Measurements from ENCODE around the gene SPTBN1.

The SPTBN1 gene

GRCh38 chr2:54636415-54637139, 180.4 kb downstream of the SPTBN1 start:
- no peak for DNase-seq

- no peak for DNase-seq
These were observed 182.0 kb downstream of the SPTBN1 start for GRCh38 chr2:54638103-54638502.

- DNase-seq = no peak
These were observed 182.7 kb downstream of the SPTBN1 start for GRCh38 chr2:54638774-54639187.

GRCh38 chr2:54639609-54640008, 183.5 kb downstream of the SPTBN1 start:
- DNase-seq = no peak

DNA sequence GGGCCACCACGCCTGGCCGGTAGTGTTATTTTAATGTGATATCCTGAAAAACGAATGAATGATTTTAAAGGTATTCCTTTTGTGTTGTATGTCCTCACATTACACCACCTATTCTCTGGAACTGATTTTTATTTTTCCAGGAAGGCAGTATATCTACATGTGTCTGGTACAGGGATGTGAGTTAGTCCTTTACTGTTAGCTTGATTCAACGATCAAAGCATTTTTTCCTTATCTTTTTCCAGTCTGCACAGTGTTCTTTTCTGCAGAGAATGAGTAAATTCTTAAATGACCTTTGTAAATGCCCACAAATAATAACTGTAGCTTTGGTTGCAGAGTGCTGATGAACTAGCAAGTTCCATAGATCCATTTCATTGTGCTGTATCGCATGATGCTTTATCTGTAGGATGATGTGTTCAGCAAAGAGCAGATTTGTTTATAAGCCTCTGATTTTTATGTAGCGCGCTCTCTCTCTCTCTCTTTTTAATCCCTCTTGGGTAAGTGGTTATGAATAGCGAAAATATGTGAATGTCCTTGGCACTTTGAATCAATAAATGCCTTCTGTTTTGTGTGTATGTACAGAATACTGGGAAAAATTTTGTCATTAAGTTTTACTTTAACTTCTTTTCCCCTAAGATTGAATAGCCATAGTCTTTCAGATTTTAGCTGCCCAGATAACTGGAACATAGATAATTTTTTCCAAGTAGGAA, 184.9 kb downstream of the SPTBN1 start:
- no peak for DNase-seq

DNA sequence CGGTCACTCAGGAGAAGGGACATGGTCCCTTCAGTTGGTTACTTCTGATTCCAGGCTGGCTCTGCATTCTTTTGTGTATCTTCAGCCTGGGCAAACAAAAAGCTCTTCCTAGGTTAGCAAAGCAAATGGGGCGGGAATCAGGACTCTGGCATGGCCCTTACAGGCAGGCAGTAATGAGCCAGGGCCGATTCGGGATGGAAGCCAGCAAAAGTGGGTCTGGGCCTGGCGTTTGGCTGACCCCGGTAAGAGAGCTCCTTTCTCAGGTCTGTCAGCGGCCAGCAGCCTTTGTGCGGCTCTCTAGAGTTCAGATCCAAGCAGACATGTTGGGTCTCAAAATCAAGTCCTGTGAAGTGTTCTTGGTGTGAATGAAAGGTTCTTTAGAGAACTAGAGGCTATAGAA, 185.9 kb downstream of the SPTBN1 start:
- no peak for DNase-seq

DNA sequence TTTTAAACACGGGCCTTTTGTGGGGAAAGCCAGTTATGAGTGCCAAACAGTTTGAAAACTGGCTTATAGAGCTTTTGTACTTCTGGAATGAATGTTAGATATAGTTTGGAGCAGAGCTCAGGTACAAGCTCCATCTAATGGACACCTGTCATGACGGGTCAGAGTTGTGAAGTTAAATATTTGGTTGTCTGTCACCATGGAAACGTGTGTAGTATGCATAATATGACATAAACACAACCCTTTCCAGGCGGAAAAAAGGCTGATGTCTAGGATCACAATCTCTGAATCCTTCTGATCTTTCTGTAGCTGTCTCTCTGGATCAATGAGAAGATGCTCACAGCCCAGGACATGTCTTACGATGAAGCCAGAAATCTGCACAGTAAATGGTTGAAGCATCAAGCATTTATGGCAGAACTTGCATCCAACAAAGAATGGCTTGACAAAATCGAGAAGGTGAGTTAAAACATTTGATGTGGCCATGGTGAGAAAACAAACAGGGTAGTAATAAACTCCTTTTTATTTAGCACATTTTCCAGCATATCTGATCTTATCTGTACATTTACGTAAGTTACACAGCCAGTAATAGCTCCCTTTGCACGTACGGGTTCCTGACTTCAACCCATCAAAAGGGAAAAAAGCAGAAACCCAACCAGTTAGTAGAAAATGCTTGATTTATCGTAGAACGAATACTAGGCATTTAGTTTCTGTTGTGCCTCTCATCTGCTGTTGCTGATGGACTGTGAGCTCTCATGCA, 186.7 kb downstream of the SPTBN1 start:
- DNase-seq = no peak

DNA sequence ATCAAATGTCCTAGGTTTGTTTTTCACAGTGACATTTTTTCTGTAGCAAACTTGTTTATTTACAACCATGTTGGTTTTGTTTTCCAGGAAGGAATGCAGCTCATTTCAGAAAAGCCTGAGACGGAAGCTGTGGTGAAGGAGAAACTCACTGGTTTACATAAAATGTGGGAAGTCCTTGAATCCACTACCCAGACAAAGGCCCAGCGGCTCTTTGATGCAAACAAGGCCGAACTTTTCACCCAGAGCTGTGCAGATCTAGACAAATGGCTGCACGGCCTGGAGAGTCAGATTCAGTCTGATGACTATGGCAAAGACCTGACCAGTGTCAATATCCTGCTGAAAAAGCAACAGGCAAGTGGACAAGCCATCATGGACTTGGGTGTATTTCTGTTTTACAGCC, 188.1 kb downstream of the SPTBN1 start:
- DNase-seq = no peak

DNA sequence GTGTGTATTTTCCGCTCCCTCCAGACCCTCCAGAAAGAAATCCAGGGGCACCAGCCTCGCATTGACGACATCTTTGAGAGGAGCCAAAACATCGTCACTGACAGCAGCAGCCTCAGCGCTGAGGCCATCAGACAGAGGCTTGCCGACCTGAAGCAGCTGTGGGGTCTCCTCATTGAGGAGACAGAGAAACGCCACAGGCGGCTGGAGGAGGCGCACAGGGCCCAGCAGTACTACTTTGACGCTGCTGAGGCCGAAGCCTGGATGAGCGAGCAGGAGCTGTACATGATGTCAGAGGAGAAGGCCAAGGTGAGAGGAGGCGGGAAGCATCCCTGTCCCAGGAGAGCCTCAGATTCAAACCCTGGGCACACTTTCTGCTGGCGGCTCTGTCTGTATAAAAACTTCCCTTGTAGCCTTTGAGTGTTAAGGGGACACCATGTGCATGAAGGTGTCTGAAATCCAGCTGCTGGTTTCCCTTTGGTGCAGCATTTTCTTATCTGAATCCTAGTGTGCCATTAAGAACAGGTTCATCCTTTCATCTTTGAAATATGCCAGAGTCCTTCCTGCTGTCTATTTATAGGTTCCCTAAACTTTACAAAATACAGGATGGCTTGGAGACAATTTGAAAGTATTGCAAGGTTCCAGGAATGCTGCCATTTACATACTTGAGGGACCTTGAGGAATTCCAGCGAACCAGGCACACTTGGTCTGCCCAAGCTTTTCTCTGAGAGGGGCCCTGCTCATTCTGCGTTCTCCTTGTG, 190.2 kb downstream of the SPTBN1 start:
- no peak for DNase-seq

DNA sequence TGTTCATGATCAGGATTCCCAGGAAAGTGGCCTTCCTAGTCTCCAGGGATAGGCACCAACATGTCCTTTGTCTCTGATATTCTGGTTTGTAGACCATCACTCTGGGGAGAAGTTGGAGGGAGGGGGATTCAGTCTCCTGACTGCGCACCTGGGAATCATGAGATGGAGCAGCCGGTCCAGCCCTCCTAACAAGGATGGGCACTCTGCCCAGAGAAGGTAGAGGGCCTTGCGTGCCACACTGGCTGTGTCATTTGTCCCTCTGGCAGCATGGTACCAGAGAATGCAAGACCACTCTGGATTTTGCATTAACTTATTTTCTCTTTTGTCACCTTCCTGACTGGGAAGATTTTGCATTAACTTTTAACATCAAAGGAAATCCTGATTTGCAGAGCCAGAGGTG, 192.1 kb downstream of the SPTBN1 start:
- no peak for DNase-seq

DNA sequence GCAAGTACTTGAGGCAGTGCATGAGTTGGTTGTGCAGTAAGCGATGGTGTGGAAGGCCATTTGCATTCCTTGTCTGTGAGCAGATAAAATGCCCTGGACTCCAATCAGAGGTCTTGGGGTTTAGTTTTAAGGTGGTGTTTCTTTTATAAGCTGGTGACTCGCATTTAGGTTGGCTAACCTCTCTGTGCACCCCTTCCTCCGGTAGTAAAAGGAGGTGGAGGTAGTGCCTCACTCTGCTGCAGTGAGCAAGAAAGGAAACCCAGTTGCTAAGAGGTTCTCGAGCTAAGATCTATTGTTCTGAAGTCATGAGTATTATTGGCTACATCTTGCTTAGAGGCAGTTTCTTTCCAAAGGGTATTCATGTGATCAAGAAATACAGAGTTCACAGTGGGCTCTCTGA, 193.1 kb downstream of the SPTBN1 start:
- DNase-seq = no peak

GRCh38 chr2:54649633-54650032, 193.5 kb downstream of the SPTBN1 start:
- no peak for DNase-seq

- no peak for DNase-seq
These were observed 194.5 kb downstream of the SPTBN1 start for GRCh38 chr2:54650612-54651011.

- DNase-seq = no peak
These were observed 195.2 kb downstream of the SPTBN1 start for GRCh38 chr2:54651291-54651690.

GRCh38 chr2:54652540-54652939, 196.4 kb downstream of the SPTBN1 start:
- no peak for DNase-seq

GRCh38 chr2:54653572-54654204, 197.6 kb downstream of the SPTBN1 start:
- no peak for DNase-seq

DNA sequence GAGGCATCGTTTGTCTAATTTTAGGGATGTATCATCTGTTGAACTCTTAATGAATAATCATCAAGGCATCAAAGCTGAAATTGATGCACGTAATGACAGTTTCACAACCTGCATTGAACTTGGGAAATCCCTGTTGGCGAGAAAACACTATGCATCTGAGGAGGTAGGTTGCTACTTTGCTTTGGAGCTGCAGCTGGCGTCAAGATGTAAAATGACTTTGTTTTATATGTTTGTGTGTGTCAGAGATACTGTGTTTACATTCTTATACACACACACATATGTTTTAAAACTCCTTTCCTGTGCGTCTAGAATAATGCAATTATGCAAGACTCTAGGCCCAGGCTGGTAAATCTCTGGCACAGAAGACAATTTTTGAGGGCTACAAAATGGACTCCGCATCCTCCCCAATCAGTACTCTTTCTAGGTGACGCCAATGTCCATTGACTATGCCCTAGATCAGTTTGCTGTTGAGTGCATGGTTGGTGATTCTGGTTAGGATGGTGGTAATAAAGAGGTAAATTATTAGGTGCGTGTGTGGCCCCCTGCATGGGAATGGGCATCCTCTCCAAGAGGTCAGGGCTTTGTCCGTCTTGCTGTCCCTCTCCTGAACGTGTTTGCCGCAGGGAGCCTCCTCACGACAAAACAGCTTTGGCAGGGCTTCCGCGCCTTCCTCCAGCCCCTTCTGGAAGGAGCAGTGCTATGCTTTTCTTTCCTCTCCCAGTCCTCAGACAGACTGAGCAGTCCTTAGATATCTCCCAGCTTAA, 199.1 kb downstream of the SPTBN1 start:
- no peak for DNase-seq

DNA sequence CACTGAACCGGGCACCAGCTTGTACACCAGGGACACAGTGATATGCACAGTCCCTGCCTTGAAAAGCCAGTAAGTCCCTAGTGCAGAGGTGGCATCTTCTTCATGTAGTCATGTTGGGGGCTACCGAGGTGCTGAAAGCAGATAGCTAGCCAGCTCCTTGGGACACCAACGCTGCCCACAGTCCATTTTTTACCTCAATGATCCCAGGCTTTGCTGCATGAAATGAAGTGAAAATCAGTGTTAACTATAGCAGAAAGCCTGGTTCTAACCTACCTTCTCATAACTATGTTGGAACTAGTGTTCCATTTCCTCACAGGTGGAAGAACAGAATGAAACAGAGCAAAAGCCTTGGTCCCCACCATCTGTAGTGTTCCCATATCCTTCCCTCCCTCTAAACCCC, 200.7 kb downstream of the SPTBN1 start:
- no peak for DNase-seq

DNA sequence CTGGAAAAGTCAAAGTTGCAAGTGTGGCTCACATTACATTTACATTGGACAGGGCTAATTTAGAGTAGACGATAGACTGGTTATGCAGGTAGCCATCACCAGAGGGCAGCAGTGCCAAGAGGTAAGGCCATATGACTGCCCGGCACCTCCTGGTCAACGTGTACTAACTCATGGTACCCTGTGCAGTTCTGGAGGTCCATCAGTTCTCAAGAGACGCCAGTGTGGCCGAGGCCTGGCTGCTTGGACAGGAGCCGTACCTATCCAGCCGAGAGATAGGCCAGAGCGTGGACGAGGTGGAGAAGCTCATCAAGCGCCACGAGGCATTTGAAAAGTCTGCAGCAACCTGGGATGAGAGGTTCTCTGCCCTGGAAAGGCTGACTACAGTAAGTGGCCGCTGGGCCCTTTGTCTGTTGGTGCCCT, 201.5 kb downstream of the SPTBN1 start:
- DNase-seq = no peak

DNA sequence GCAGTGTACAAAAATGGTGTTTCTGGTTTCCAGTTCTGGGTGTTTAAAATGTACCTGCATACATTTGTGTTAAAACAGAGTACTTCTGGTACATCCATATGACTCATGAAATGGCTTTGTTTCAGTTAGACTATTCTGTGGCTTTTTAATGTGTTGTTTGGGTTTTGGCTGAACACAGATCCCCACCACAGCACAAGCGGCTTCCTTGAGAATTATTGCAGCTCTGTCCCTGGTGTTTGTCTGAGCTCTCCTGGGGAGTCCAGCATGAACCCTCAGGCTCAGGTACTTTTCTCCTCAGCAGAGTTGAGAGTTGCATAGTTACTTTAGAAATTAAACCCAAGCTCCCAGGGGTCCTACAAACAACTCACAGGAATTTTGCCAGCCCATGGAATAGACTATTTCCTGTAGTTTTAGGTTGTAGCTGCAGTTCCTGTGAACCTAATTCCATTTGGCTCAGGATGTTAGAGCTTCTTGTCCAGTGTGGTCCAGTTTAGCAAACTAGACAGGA, 202.5 kb downstream of the SPTBN1 start:
- no peak for DNase-seq

GRCh38 chr2:54659527-54659926, 203.4 kb downstream of the SPTBN1 start:
- no peak for DNase-seq

GRCh38 chr2:54660752-54661151, 204.6 kb downstream of the SPTBN1 start:
- DNase-seq = no peak
